Activated CD8-positive, alpha-beta memory T cell treated with anti-CD3 and anti-CD28 coated beads, Interleukin-2, amount 10 ng/mL, durations not matched to agents 7 days and 5 days (primary cell): ENCODE measurements around the gene ADAM30. TPM values are rescaled to one million over a fixed set of nuclear protein-coding genes. Genes with fewer than 3 reads are reported as not detected.
A peak's percentile ranks its signal among the peaks of the same experiment; 100 is the strongest.

Experiments
- ATAC-seq: fragments of 150-1000 bp; cut with Tn5 transposase; one replicate; pipeline ENCODE4 v1.10.0; 2021; ENCODE audit warnings: moderate library complexity
- CTCF ChIA-PET: fragments of 350-600 bp; sonication (Branson Sonifier 250); formaldehyde crosslinking; loops from one replicate; lab custom pipeline; 2021; ENCODE audit warnings: antibody characterized with exemption; lab: Charles Lee
- DNase-seq: peaks from one replicate; pipeline ENCODE4 v3.0.0-alpha.2; 2020
- H3K27ac Mint-ChIP-seq: one replicate; pipeline ENCODE4 v1.8.0; 2021; ENCODE audit warnings: mild to moderate bottlenecking, mixed read lengths
- H3K27me3 Mint-ChIP-seq: one replicate; pipeline ENCODE4 v1.8.0; 2021; ENCODE audit warnings: mixed read lengths
- H3K36me3 Mint-ChIP-seq: one replicate; pipeline ENCODE4 v1.8.0; 2021; ENCODE audit warnings: mild to moderate bottlenecking, mixed read lengths
- H3K4me1 Mint-ChIP-seq: one replicate; pipeline ENCODE4 v1.8.0; 2021; ENCODE audit warnings: mixed read lengths
- H3K4me3 Mint-ChIP-seq: one replicate; pipeline ENCODE4 v1.8.0; 2021; ENCODE audit warnings: mild to moderate bottlenecking, moderate library complexity, mixed read lengths
- H3K9me3 Mint-ChIP-seq: one replicate; pipeline ENCODE4 v1.8.0; 2022; ENCODE audit warnings: low read depth, mixed read lengths
- total RNA-seq, 2 experiments: library from RNA; stranded (reverse); gene quantifications; one replicate each; pipeline ENCODE4 v1.2.3, GENCODE V29; 2021

Gene ADAM30
- total RNA-seq, 2 experiments from 2014 or later = not detected

- Mint-ChIP-seq H3K27ac (no peak overlapping the region), H3K27me3 (peaks cover 22% of the 10 kb centered on the region), H3K4me1 (no peaks in the 10 kb centered on the region), H3K36me3 (no peaks in the 10 kb centered on the region), H3K4me3 (no peak overlapping the region), H3K9me3 (no peaks in the 10 kb centered on the region)
- no peak for DNase-seq
- CTCF ChIA-PET = interaction anchor here (0.7 to 1.9 kb wide), 3 partner anchors 11 to 73 kb away, joined by 3 to 4 read pairs (median 3); no protein-coding TSS in a partner anchor
- no peak for ATAC-seq
Measured at GRCh38 chr1:119882132-119883049, 13.9 kb downstream of the ADAM30 start.

GRCh38 chr1:119879510-119880434 lies 16.5 kb downstream of the ADAM30 start:
- no peak for ATAC-seq
- no peak overlapping the region for H3K4me3 Mint-ChIP-seq
- no peak for DNase-seq
- H3K4me1 Mint-ChIP-seq = no peaks in the 10 kb centered on the region
- H3K27me3 Mint-ChIP-seq = peaks cover 21% of the 10 kb centered on the region
- H3K27ac Mint-ChIP-seq = no peak overlapping the region
- no peaks in the 10 kb centered on the region for H3K36me3 Mint-ChIP-seq
- no peaks in the 10 kb centered on the region for H3K9me3 Mint-ChIP-seq
- CTCF ChIA-PET = interaction anchor here (0.8 to 1.7 kb wide), 4 partner anchors 10 to 87 kb away, joined by 3 to 5 read pairs (median 4); no protein-coding TSS in a partner anchor

GRCh38 chr1:119878171-119878570 lies 18.1 kb downstream of the ADAM30 start:
- ATAC-seq (no peak), DNase-seq (no peak)
- no peak overlapping the region for H3K27ac Mint-ChIP-seq
- no peaks in the 10 kb centered on the region for H3K9me3 Mint-ChIP-seq
- peaks cover 34% of the 10 kb centered on the region for H3K27me3 Mint-ChIP-seq
- H3K36me3 Mint-ChIP-seq = no peaks in the 10 kb centered on the region
- peaks cover 8% of the 10 kb centered on the region for H3K4me1 Mint-ChIP-seq
- H3K4me3 Mint-ChIP-seq = no peak overlapping the region
- CTCF ChIA-PET = interaction anchor here (1.2 to 3.4 kb wide), 4 partner anchors 8 to 89 kb away, joined by 3 to 13 read pairs (median 4); no protein-coding TSS in a partner anchor

GRCh38 chr1:119874186-119874585 lies 22.1 kb downstream of the ADAM30 start:
- ATAC-seq = no peak
- no peak for DNase-seq
- H3K36me3 Mint-ChIP-seq = no peaks in the 10 kb centered on the region
- H3K9me3 Mint-ChIP-seq = no peaks in the 10 kb centered on the region
- CTCF ChIA-PET = interaction anchor here (0.9 to 1.5 kb wide), 5 partner anchors 9 to 94 kb away, joined by 3 to 6 read pairs (median 4); no protein-coding TSS in a partner anchor
- peaks cover 49% of the 10 kb centered on the region for H3K27me3 Mint-ChIP-seq
- no peak overlapping the region for H3K27ac Mint-ChIP-seq
- peaks cover 13% of the 10 kb centered on the region for H3K4me1 Mint-ChIP-seq
- no peak overlapping the region for H3K4me3 Mint-ChIP-seq

GRCh38 chr1:119873135-119874015 lies 22.9 kb downstream of the ADAM30 start:
- CTCF ChIA-PET = interaction anchor here (0.9 to 1.5 kb wide), 5 partner anchors 10 to 95 kb away, joined by 3 to 6 read pairs (median 4); no protein-coding TSS in a partner anchor
- DNase-seq = no peak

GRCh38 chr1:119871881-119872280 lies 24.4 kb downstream of the ADAM30 start:
- no peaks in the 10 kb centered on the region for H3K36me3 Mint-ChIP-seq
- H3K27ac Mint-ChIP-seq = no peak overlapping the region
- H3K4me1 Mint-ChIP-seq = peaks cover 17% of the 10 kb centered on the region
- peaks cover 46% of the 10 kb centered on the region for H3K27me3 Mint-ChIP-seq
- H3K4me3 Mint-ChIP-seq = no peak overlapping the region
- no peak for DNase-seq
- CTCF ChIA-PET = interaction anchor here (0.7 to 1.4 kb wide), 4 partner anchors 21 to 115 kb away, joined by 3 read pairs; no protein-coding TSS in a partner anchor
- ATAC-seq = no peak
- no peaks in the 10 kb centered on the region for H3K9me3 Mint-ChIP-seq

More at GRCh38 chr1:119873135-119874015, 22.9 kb downstream of the ADAM30 start:
- Mint-ChIP-seq H3K27me3 (peaks cover 48% of the 10 kb centered on the region), H3K4me3 (no peak overlapping the region), H3K4me1 (peaks cover 13% of the 10 kb centered on the region), H3K9me3 (no peaks in the 10 kb centered on the region), H3K27ac (no peak overlapping the region), H3K36me3 (no peaks in the 10 kb centered on the region)
- peak; percentile 53 for ATAC-seq

- no peak overlapping the region for H3K4me3 Mint-ChIP-seq
- no peaks in the 10 kb centered on the region for H3K36me3 Mint-ChIP-seq
- H3K27ac Mint-ChIP-seq = no peak overlapping the region
- peaks cover 54% of the 10 kb centered on the region for H3K27me3 Mint-ChIP-seq
- peak; percentile 85 for DNase-seq
- no peaks in the 10 kb centered on the region for H3K9me3 Mint-ChIP-seq
- peak; percentile 73 for ATAC-seq
- peaks cover 17% of the 10 kb centered on the region for H3K4me1 Mint-ChIP-seq
- CTCF ChIA-PET = interaction anchor here (0.7 to 2.8 kb wide), 6 partner anchors 8 to 116 kb away, joined by 3 to 10 read pairs (median 3); no protein-coding TSS in a partner anchor
Measured at GRCh38 chr1:119870917-119871596, 25.3 kb downstream of the ADAM30 start.

- no peak for ATAC-seq
- H3K4me3 Mint-ChIP-seq = no peak overlapping the region
- H3K27me3 Mint-ChIP-seq = peaks cover 63% of the 10 kb centered on the region
- H3K9me3 Mint-ChIP-seq = no peaks in the 10 kb centered on the region
- no peak overlapping the region for H3K27ac Mint-ChIP-seq
- H3K36me3 Mint-ChIP-seq = no peaks in the 10 kb centered on the region
- DNase-seq = no peak
- peaks cover 17% of the 10 kb centered on the region for H3K4me1 Mint-ChIP-seq
- CTCF ChIA-PET = interaction anchor here (1.1 to 3.1 kb wide), 8 partner anchors 9 to 67 kb away, joined by 3 to 11 read pairs (median 4); no protein-coding TSS in a partner anchor
Measured at GRCh38 chr1:119869995-119870394, 26.3 kb downstream of the ADAM30 start.

GRCh38 chr1:119868176-119868575 lies 28.1 kb downstream of the ADAM30 start:
- no peak for ATAC-seq
- no peak for DNase-seq
- no peak overlapping the region for H3K27ac Mint-ChIP-seq
- H3K4me3 Mint-ChIP-seq = no peak overlapping the region
- CTCF ChIA-PET = interaction anchor here (0.8 to 3.1 kb wide), 5 partner anchors 8 to 86 kb away, joined by 3 to 11 read pairs (median 6); no protein-coding TSS in a partner anchor
- no peaks in the 10 kb centered on the region for H3K36me3 Mint-ChIP-seq
- peaks cover 8% of the 10 kb centered on the region for H3K4me1 Mint-ChIP-seq
- H3K27me3 Mint-ChIP-seq = peaks cover 63% of the 10 kb centered on the region
- H3K9me3 Mint-ChIP-seq = no peaks in the 10 kb centered on the region

- ATAC-seq = no peak
- H3K27me3 Mint-ChIP-seq = peaks cover 65% of the 10 kb centered on the region
- no peak overlapping the region for H3K27ac Mint-ChIP-seq
- peaks cover 8% of the 10 kb centered on the region for H3K4me1 Mint-ChIP-seq
- no peak for DNase-seq
- no peaks in the 10 kb centered on the region for H3K36me3 Mint-ChIP-seq
- no peak overlapping the region for H3K4me3 Mint-ChIP-seq
- H3K9me3 Mint-ChIP-seq = no peaks in the 10 kb centered on the region
- CTCF ChIA-PET = interaction anchor here (1.2 to 2.4 kb wide), 3 partner anchors 10 to 123 kb away, joined by 3 to 6 read pairs (median 3); no protein-coding TSS in a partner anchor
Measured at GRCh38 chr1:119866451-119866850, 29.9 kb downstream of the ADAM30 start.

- Mint-ChIP-seq H3K9me3 (no peaks in the 10 kb centered on the region), H3K36me3 (no peaks in the 10 kb centered on the region), H3K27me3 (peaks cover 60% of the 10 kb centered on the region), H3K4me1 (peaks cover 4% of the 10 kb centered on the region), H3K4me3 (no peak overlapping the region), H3K27ac (no peak overlapping the region)
- CTCF ChIA-PET = interaction anchor here (1.2 to 2.4 kb wide), 2 partner anchors 9 to 122 kb away, joined by 3 to 6 read pairs; no protein-coding TSS in a partner anchor
- DNase-seq (no peak), ATAC-seq (no peak)
Measured at GRCh38 chr1:119865627-119866026, 30.7 kb downstream of the ADAM30 start.
